GM12878 (cell line): ENCODE measurements around the gene IPO11. TPM values are rescaled to one million over a fixed set of nuclear protein-coding genes. Genes with fewer than 3 reads are reported as not detected.

Source experiments
- ATAC-seq: fragments of 200-7000 bp; cut with Tn5 transposase; 3 replicates; pipeline ENCODE4 v1.9.1; 2020; ENCODE audit warnings: mild to moderate bottlenecking, moderate library complexity
- BruUV-seq: library from RNA; stranded (reverse); fragments of 400-500 nt; replicated peaks from 2 replicates; lab custom pipeline; 2021; lab: Mats Ljungman, UMichigan
- CTCF ChIA-PET: fragments of 300-600 bp; sonication (Branson Sonifier 250); formaldehyde crosslinking; extraction: SDS; loops from one replicate; lab custom pipeline; 2021; ENCODE audit warnings: inconsistent platforms; lab: Yijun Ruan, JAX
- POLR2A ChIA-PET: fragments of 350-600 bp; formaldehyde crosslinking; extraction: SDS; loops from one replicate; lab custom pipeline; 2021; ENCODE audit warnings: inconsistent platforms; lab: Charles Lee
- RAD21 ChIA-PET: fragments of 300-600 bp; sonication (Branson Sonifier 250); formaldehyde crosslinking; loops from one replicate; lab custom pipeline; 2023; ENCODE audit warnings: antibody characterized with exemption; ENCODE audit not compliant: unreplicated experiment; lab: Charles Lee
- SMC1A ChIA-PET: fragments of 300-600 bp; sonication (Branson Sonifier 250); formaldehyde crosslinking; loops from one replicate; lab custom pipeline; 2023; ENCODE audit not compliant: unreplicated experiment, uncharacterized antibody; lab: Charles Lee
- DNase-seq: peaks from one replicate; pipeline ENCODE4 v3.0.0-alpha.2; 2011; ENCODE audit warnings: low read depth, low spot score
- FAIRE-seq: peaks from 3 replicates; lab custom pipeline; 2011; peaks lifted over from hg19 to GRCh38; lab: Jason Lieb, UNC
- H2AFZ ChIP-seq: 2 replicates; pipeline ENCODE4 v1.6.0; 2011; ENCODE audit warnings: low read depth, low read length, control low read depth; ENCODE audit not compliant: control insufficient read depth
- H3K27ac ChIP-seq: 2 replicates; pipeline ENCODE4 v1.5.1; 2011; ENCODE audit warnings: control low read depth; ENCODE audit not compliant: control insufficient read depth, insufficient read depth
- H3K27me3 ChIP-seq, 2 experiments: replicated peaks in 1 of 2; 2 replicates each; pipeline versions ENCODE4 v1.6.0 to v1.6.1; 2011; ENCODE audit warnings: low read length in 1 of 2; ENCODE audit not compliant: control insufficient read depth in 2 of 2, insufficient read depth in 2 of 2
- H3K36me3 ChIP-seq, 2 experiments: 2 replicates each; pipeline ENCODE4 v1.5.1; 2011; ENCODE audit warnings: low read length in 1 of 2; ENCODE audit not compliant: control insufficient read depth in 2 of 2, insufficient read depth in 2 of 2
- H3K4me1 ChIP-seq: 2 replicates; pipeline ENCODE4 v1.6.1; 2011; ENCODE audit warnings: mild to moderate bottlenecking, low read length, moderate library complexity, mixed read lengths; ENCODE audit not compliant: control insufficient read depth, insufficient read depth
- H3K4me2 ChIP-seq: 2 replicates; pipeline ENCODE4 v1.6.0; 2011; ENCODE audit warnings: control low read depth; ENCODE audit not compliant: control insufficient read depth, insufficient read depth
- H3K4me3 ChIP-seq: fragments of 200-600 bp; sonication (generic); 2 replicates; pipeline ENCODE4 v1.5.1; 2016
- H3K79me2 ChIP-seq: 2 replicates; pipeline ENCODE4 v1.6.0; 2011; ENCODE audit warnings: low read length; ENCODE audit not compliant: control insufficient read depth, insufficient read depth
- H3K9ac ChIP-seq: 2 replicates; pipeline ENCODE4 v1.8.0; 2011; ENCODE audit warnings: low read length, control low read depth, mixed read lengths; ENCODE audit not compliant: control insufficient read depth, insufficient read depth
- H3K9me3 ChIP-seq: replicated peaks from 3 replicates; pipeline ENCODE4 v1.5.1; 2011; ENCODE audit warnings: mild to moderate bottlenecking, low read length; ENCODE audit not compliant: control insufficient read depth, insufficient read depth
- H4K20me1 ChIP-seq: 2 replicates; pipeline ENCODE4 v1.6.0; 2011; ENCODE audit not compliant: control insufficient read depth, insufficient read depth
- ASH2L ChIP-seq: fragments of 300-600, 200-600 bp; sonication (generic); IDR thresholded peaks from 2 replicates; pipeline ENCODE4 v1.6.1; 2017; ENCODE audit warnings: low read depth, mild to moderate bottlenecking, borderline replicate concordance
- CHD4 ChIP-seq: fragments of 200-600 bp; sonication (generic); IDR thresholded peaks from 2 replicates; pipeline ENCODE4 v1.6.1; 2016; ENCODE audit warnings: mild to moderate bottlenecking
- ETV6 ChIP-seq, 2 experiments: fragments of 450-650 bp in 1 of 2; IDR thresholded peaks in 1 of 2; conservative IDR thresholded peaks in 1 of 2; 2 replicates each; pipeline ENCODE4 v1.6.1; 2014; ENCODE audit warnings: antibody characterized with exemption in 1 of 2, borderline replicate concordance in 1 of 2, low read depth in 1 of 2, mild to moderate bottlenecking in 1 of 2, moderate library complexity in 1 of 2
- RAD51 ChIP-seq: fragments of 450-650 bp; IDR thresholded peaks from 2 replicates; pipeline ENCODE4 v1.6.1; 2016; ENCODE audit warnings: moderate library complexity, mild to moderate bottlenecking, inconsistent platforms
- SUZ12 ChIP-seq: fragments of 200-600 bp; sonication (generic); IDR thresholded peaks from one replicate; pipeline ENCODE4 v1.6.1; 2018; ENCODE audit warnings: antibody characterized with exemption, mild to moderate bottlenecking; ENCODE audit not compliant: unreplicated experiment
- WGBS: methylation state at CpG from one replicate; pipeline ENCODE4 v1.1.6; 2016; ENCODE audit warnings: low lambda C conversion rate; ENCODE audit not compliant: insufficient replicate concordance, insufficient coverage; ENCODE audit errors: missing lambda C conversion rate; 5-methylcytosine and 5-hydroxymethylcytosine counted together
- in situ Hi-C: fragments of 300-500 bp; cut with MboI; formaldehyde crosslinking; loops from 9 replicates; pipeline ENCODE4 v1.14.3; 2018; ENCODE audit warnings: mixed read lengths
- intact Hi-C: fragments of 100-400 bp; cut with micrococcal nuclease; formaldehyde crosslinking; loops from one replicate; pipeline ENCODE4 v1.14.2; 2022; ENCODE audit not compliant: unreplicated experiment
- polyA plus RNA-seq, 11 experiments: library from polyadenylated mRNA; depleted of rRNA in 4 of 11; unstranded in 6 of 11; stranded (reverse) in 5 of 11; fragments of >200 nt; fragmentation: Nextera tagmentation in 4 of 11; fragmentation: Illumina TruSeq in 1 of 11; extraction: Ambion mirVana in 4 of 11; extraction: Trizol in 1 of 11; gene quantifications; 1 replicate in 1 of 11; 2 replicates in 10 of 11; pipeline versions ENCODE4 v1.2.1 to v1.2.3, GENCODE V29; 2011 to 2016; ENCODE audit warnings: inconsistent platforms in 2 of 11, missing spikeins in 2 of 11, low read depth in 1 of 11
- total RNA-seq, 4 experiments: library from RNA; depleted of rRNA in 3 of 4; stranded (reverse); fragments of >200 nt in 3 of 4; fragmentation: Illumina TruSeq in 1 of 4; extraction: Trizol in 1 of 4; gene quantifications; 2 replicates each; pipeline versions ENCODE4 v1.2.1 to v1.2.3, GENCODE V29; 2013 to 2021
- TF ChIP-seq, protein P1 (sequence below): IDR thresholded peaks from 2 replicates; pipeline ENCODE4 v1.6.1; 2012; ENCODE audit warnings: low read length, inconsistent platforms
- TF ChIP-seq, protein P2 (sequence below): IDR thresholded peaks from 2 replicates; pipeline ENCODE4 v1.6.1; 2012; ENCODE audit warnings: low read depth, low read length, improper control_type of control experiment
- TF ChIP-seq, protein P3 (sequence below): fragments of 450-650 bp; formaldehyde crosslinking; IDR thresholded peaks from 2 replicates; pipeline ENCODE4 v1.5.0; 2022; ENCODE audit warnings: mild to moderate bottlenecking, missing genetic modification characterization

The IPO11 gene
- total and polyA plus RNA-seq, 10 of the 15 experiments (the other 5 are each of a cell fraction or from before 2014, with no cell fraction given) = 14.1 to 49.3 (median 29.8) TPM

DNA sequence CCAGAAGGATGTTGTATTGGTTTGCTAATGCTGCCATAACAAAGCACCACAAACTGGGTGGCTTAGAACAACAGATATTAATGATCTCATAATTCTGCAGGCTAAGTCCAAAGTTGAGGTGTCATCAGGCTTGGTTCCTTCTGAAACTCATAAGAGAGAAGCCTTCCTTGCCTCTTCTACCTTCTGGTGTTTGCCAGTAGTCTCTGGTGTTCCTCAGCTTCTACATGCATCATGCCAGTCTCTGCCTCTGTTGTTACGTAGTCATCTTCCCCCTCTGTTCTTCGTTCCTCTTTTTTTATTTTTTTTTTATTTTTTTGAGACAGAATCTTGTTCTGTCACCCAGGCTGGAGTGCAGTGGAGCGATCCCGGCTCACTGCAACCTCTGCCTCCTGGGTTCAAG lies 227.9 kb downstream of the IPO11 start:
- no peak for FAIRE-seq
- Histone ChIP-seq H3K4me3 (no peak overlapping the region), H3K9ac (no peak overlapping the region), H2AFZ (no peak overlapping the region), H3K27me3 (no peaks in the 10 kb centered on the region), H3K4me2 (no peak overlapping the region), H3K79me2 (no peaks in the 10 kb centered on the region), H3K9me3 (no peaks in the 10 kb centered on the region), H3K4me1 (no peaks in the 10 kb centered on the region), H3K27ac (no peak overlapping the region), H4K20me1 (no peaks in the 10 kb centered on the region), H3K36me3 (no peaks in the 10 kb centered on the region)
- no peak for DNase-seq
- TF ChIP-seq RAD51 (no peak), CHD4 (no peak), ETV6 (conservative IDR thresholded peaks at IDR 0.05 in 1 of 2, IDR thresholded peaks at IDR 0.05 in 1 of 2; ENCODE audit: borderline replicate concordance in 1 of 2, low read depth in 1 of 2) (no peak), ASH2L (no peak), SUZ12 (no peak)
- TF ChIP-seq, protein P1, sequence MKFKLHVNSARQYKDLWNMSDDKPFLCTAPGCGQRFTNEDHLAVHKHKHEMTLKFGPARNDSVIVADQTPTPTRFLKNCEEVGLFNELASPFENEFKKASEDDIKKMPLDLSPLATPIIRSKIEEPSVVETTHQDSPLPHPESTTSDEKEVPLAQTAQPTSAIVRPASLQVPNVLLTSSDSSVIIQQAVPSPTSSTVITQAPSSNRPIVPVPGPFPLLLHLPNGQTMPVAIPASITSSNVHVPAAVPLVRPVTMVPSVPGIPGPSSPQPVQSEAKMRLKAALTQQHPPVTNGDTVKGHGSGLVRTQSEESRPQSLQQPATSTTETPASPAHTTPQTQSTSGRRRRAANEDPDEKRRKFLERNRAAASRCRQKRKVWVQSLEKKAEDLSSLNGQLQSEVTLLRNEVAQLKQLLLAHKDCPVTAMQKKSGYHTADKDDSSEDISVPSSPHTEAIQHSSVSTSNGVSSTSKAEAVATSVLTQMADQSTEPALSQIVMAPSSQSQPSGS = no peak
- TF ChIP-seq, protein P2, sequence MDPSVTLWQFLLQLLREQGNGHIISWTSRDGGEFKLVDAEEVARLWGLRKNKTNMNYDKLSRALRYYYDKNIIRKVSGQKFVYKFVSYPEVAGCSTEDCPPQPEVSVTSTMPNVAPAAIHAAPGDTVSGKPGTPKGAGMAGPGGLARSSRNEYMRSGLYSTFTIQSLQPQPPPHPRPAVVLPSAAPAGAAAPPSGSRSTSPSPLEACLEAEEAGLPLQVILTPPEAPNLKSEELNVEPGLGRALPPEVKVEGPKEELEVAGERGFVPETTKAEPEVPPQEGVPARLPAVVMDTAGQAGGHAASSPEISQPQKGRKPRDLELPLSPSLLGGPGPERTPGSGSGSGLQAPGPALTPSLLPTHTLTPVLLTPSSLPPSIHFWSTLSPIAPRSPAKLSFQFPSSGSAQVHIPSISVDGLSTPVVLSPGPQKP = no peak
- TF ChIP-seq, protein P3, sequence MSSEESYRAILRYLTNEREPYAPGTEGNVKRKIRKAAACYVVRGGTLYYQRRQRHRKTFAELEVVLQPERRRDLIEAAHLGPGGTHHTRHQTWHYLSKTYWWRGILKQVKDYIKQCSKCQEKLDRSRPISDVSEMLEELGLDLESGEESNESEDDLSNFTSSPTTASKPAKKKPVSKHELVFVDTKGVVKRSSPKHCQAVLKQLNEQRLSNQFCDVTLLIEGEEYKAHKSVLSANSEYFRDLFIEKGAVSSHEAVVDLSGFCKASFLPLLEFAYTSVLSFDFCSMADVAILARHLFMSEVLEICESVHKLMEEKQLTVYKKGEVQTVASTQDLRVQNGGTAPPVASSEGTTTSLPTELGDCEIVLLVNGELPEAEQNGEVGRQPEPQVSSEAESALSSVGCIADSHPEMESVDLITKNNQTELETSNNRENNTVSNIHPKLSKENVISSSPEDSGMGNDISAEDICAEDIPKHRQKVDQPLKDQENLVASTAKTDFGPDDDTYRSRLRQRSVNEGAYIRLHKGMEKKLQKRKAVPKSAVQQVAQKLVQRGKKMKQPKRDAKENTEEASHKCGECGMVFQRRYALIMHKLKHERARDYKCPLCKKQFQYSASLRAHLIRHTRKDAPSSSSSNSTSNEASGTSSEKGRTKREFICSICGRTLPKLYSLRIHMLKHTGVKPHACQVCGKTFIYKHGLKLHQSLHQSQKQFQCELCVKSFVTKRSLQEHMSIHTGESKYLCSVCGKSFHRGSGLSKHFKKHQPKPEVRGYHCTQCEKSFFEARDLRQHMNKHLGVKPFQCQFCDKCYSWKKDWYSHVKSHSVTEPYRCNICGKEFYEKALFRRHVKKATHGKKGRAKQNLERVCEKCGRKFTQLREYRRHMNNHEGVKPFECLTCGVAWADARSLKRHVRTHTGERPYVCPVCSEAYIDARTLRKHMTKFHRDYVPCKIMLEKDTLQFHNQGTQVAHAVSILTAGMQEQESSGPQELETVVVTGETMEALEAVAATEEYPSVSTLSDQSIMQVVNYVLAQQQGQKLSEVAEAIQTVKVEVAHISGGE (CRISPR knock-in tag) = no peak
- RAD21 ChIA-PET = no interaction called here
- ATAC-seq = no peak
- POLR2A ChIA-PET = no interaction called here
- intact Hi-C loops (no loop called here), in situ Hi-C loops (no loop called here)
- SMC1A ChIA-PET = no interaction called here
- no TSS peak for BruUV-seq
- CTCF ChIA-PET = no interaction called here
- 60% methylated on average over 4 of the region's 4 CpGs for WGBS
